Thoracic aorta (tissue), 2 donors: ENCODE data around the gene NOS1AP. TPM values are rescaled to one million over a fixed set of nuclear protein-coding genes. Genes with fewer than 3 reads are reported as not detected.

Source experiments
- ATAC-seq: fragments of 150-250 bp; one replicate; pipeline ENCODE4 v1.8.0; 2017; ENCODE audit warnings: low read depth; ENCODE audit not compliant: insufficient number of reproducible peaks, low FRiP score
- DNase-seq: peaks from one replicate; pipeline ENCODE4 v3.0.0-alpha.2; 2020; ENCODE audit warnings: low spot score
- H3K27ac ChIP-seq, 2 donors: fragments of 200-600 bp; sonication (generic); 1 replicate in 1 of 2; 2 replicates in 1 of 2; pipeline ENCODE4 v1.5.1; 2016; ENCODE audit warnings: mild to moderate bottlenecking in 2 of 2, moderate library complexity in 2 of 2
- H3K27me3 ChIP-seq: fragments of 200-600 bp; sonication (generic); replicated peaks from 2 replicates; pipeline ENCODE4 v1.6.0; 2016; ENCODE audit warnings: mild to moderate bottlenecking; ENCODE audit not compliant: insufficient read depth
- H3K36me3 ChIP-seq: fragments of 200-600 bp; sonication (generic); one replicate; pipeline ENCODE4 v1.5.1; 2016
- H3K4me1 ChIP-seq, 2 donors: fragments of 200-600 bp; sonication (generic); 1 replicate in 1 of 2; 2 replicates in 1 of 2; pipeline versions ENCODE4 v1.5.1 to v1.6.0; 2016; ENCODE audit warnings: low read depth in 2 of 2, mild to moderate bottlenecking in 1 of 2; ENCODE audit not compliant: control insufficient read depth in 1 of 2
- H3K4me3 ChIP-seq: fragments of 200-600 bp; sonication (generic); 2 replicates; pipeline ENCODE4 v1.5.1; 2016; ENCODE audit warnings: mild to moderate bottlenecking
- H3K9me3 ChIP-seq: fragments of 200-600 bp; sonication (generic); 2 replicates; pipeline ENCODE4 v1.5.1; 2016
- CTCF ChIP-seq: fragments of 200-600 bp; sonication (generic); IDR thresholded peaks from one replicate; pipeline ENCODE4 v1.5.1; 2019; ENCODE audit warnings: antibody characterized with exemption
- total RNA-seq, 2 donors: library from RNA; depleted of rRNA; stranded (reverse); fragments of >200 nt; gene quantifications; one replicate each; pipeline versions ENCODE4 v1.1.0 to v1.2.3, GENCODE V29; 2016

The NOS1AP gene
- total RNA-seq, 2 donors from 2014 or later: 6.3 to 12.2 TPM

- ATAC-seq (no peak), DNase-seq (no peak)
- Histone ChIP-seq H3K4me1 (no peaks in the 10 kb centered on the region), H3K9me3 (no peaks in the 10 kb centered on the region), H3K27ac (no peak overlapping the region), H3K4me3 (no peak overlapping the region), H3K36me3 (no peaks in the 10 kb centered on the region), H3K27me3 (no peaks in the 10 kb centered on the region)
- TF ChIP-seq CTCF: no peak
These were observed 232.2 kb downstream of the NOS1AP start for GRCh38 chr1:162301696-162302095.

GRCh38 chr1:162302306-162303003, 233.0 kb downstream of the NOS1AP start:
- no peaks in the 10 kb centered on the region for H3K4me1 ChIP-seq
- no peak for TF ChIP-seq CTCF
- H3K4me3 ChIP-seq: no peak overlapping the region
- H3K27ac ChIP-seq: no peak overlapping the region
- H3K36me3 ChIP-seq: no peaks in the 10 kb centered on the region
- H3K9me3 ChIP-seq: no peaks in the 10 kb centered on the region
- H3K27me3 ChIP-seq: no peaks in the 10 kb centered on the region
- no peak for ATAC-seq
- no peak for DNase-seq

- DNase-seq (no peak), ATAC-seq (no peak)
- Histone ChIP-seq H3K36me3 (no peaks in the 10 kb centered on the region), H3K27ac (no peak overlapping the region), H3K9me3 (peaks cover under 1% of the 10 kb centered on the region), H3K4me3 (no peak overlapping the region), H3K27me3 (no peaks in the 10 kb centered on the region), H3K4me1 (no peaks in the 10 kb centered on the region)
- no peak for TF ChIP-seq CTCF
These were observed 233.5 kb downstream of the NOS1AP start for GRCh38 chr1:162303004-162303344.

GRCh38 chr1:162304736-162305135, 235.2 kb downstream of the NOS1AP start:
- DNase-seq: no peak
- H3K4me3 ChIP-seq: no peak overlapping the region
- peaks cover 3% of the 10 kb centered on the region for H3K9me3 ChIP-seq
- no peaks in the 10 kb centered on the region for H3K27me3 ChIP-seq
- ATAC-seq: no peak
- H3K4me1 ChIP-seq: no peaks in the 10 kb centered on the region
- no peak for TF ChIP-seq CTCF
- H3K36me3 ChIP-seq: no peaks in the 10 kb centered on the region
- H3K27ac ChIP-seq: no peak overlapping the region

- DNase-seq (no peak), ATAC-seq (no peak)
- H3K9me3 ChIP-seq: peaks cover 3% of the 10 kb centered on the region
- TF ChIP-seq CTCF: no peak
- H3K4me3 ChIP-seq: no peak overlapping the region
- H3K36me3 ChIP-seq: no peaks in the 10 kb centered on the region
- H3K27me3 ChIP-seq: no peaks in the 10 kb centered on the region
- no peaks in the 10 kb centered on the region for H3K4me1 ChIP-seq
- H3K27ac ChIP-seq: no peak overlapping the region
These were observed 236.5 kb downstream of the NOS1AP start for GRCh38 chr1:162305969-162306368.
